CD4-positive, CD25-positive, alpha-beta regulatory T cell (primary cell): ENCODE data around the gene RPL19. TPM values are rescaled to one million over a fixed set of nuclear protein-coding genes. Genes with fewer than 3 reads are reported as not detected.

Experiments
- ATAC-seq, 2 donors: fragments of 150-1000 bp; cut with Tn5 transposase; one replicate each; pipeline ENCODE4 v1.10.0; 2021; ENCODE audit warnings: low read depth in 2 of 2, moderate number of reproducible peaks in 2 of 2, moderate library complexity in 1 of 2
- DNase-seq, 3 donors: peaks; one replicate each; pipeline versions ENCODE4 v3.0.0 to v3.0.0-alpha.2; 2012 to 2022; ENCODE audit warnings: mixed read lengths in 1 of 3
- H3K27ac ChIP-seq: one replicate; pipeline ENCODE4 v1.7.0; 2013; ENCODE audit warnings: mild to moderate bottlenecking, low read length; ENCODE audit not compliant: insufficient read depth, poor library complexity, severe bottlenecking
- H3K27me3 ChIP-seq: one replicate; pipeline ENCODE4 v1.7.0; 2013; ENCODE audit warnings: low read length; ENCODE audit not compliant: control insufficient read depth, insufficient read depth
- H3K36me3 ChIP-seq: one replicate; pipeline ENCODE4 v1.7.0; 2013; ENCODE audit warnings: mild to moderate bottlenecking, low read length, moderate library complexity; ENCODE audit not compliant: control insufficient read depth, insufficient read depth
- H3K4me1 ChIP-seq: 2 replicates; pipeline ENCODE4 v1.7.0; 2013; ENCODE audit warnings: mild to moderate bottlenecking, low read length; ENCODE audit not compliant: insufficient read depth, control insufficient read depth, poor library complexity, severe bottlenecking
- H3K4me3 ChIP-seq: one replicate; pipeline ENCODE4 v1.7.0; 2013; ENCODE audit warnings: low read depth, mild to moderate bottlenecking, low read length, moderate library complexity
- H3K9me3 ChIP-seq, 2 experiments: 1 replicate in 1 of 2; 2 replicates in 1 of 2; pipeline ENCODE4 v1.7.0; 2013; ENCODE audit warnings: low read length in 2 of 2, mild to moderate bottlenecking in 1 of 2, moderate library complexity in 1 of 2; ENCODE audit not compliant: control insufficient read depth in 2 of 2
- H3K27ac Mint-ChIP-seq, 3 donors: one replicate each; pipeline ENCODE4 v1.8.0; 2020 to 2022; ENCODE audit warnings: mild to moderate bottlenecking in 3 of 3, mixed read lengths in 3 of 3, moderate library complexity in 2 of 3
- H3K27me3 Mint-ChIP-seq: one replicate; pipeline ENCODE4 v1.8.0; 2022; ENCODE audit warnings: mild to moderate bottlenecking, mixed read lengths
- H3K36me3 Mint-ChIP-seq: one replicate; pipeline ENCODE4 v1.8.0; 2020; ENCODE audit warnings: mixed read lengths
- H3K4me1 Mint-ChIP-seq, 4 donors: one replicate each; pipeline ENCODE4 v1.8.0; 2020 to 2022; ENCODE audit warnings: mixed read lengths in 4 of 4, mild to moderate bottlenecking in 1 of 4
- H3K4me3 Mint-ChIP-seq, 4 donors: one replicate each; pipeline ENCODE4 v1.8.0; 2020 to 2022; ENCODE audit warnings: mild to moderate bottlenecking in 4 of 4, mixed read lengths in 4 of 4, moderate library complexity in 3 of 4
- H3K9me3 Mint-ChIP-seq, 7 donors: one replicate each; pipeline ENCODE4 v1.8.0; 2020 to 2022; ENCODE audit warnings: mixed read lengths in 7 of 7, mild to moderate bottlenecking in 3 of 7, moderate library complexity in 2 of 7
- polyA plus RNA-seq, 4 donors: library from polyadenylated mRNA; unstranded; fragments of 300-500 nt; fragmentation: Illumina TruSeq; gene quantifications; one replicate each; pipeline ENCODE4 v1.2.3, GENCODE V29; 2021
- total RNA-seq: library from RNA; stranded (reverse); gene quantifications from one replicate; pipeline ENCODE4 v1.2.3, GENCODE V29; 2022

RPL19 gene
- total and polyA plus RNA-seq, 5 donors from 2014 or later, result 2,055 to 3,537 (median 2,503) TPM

DNA sequence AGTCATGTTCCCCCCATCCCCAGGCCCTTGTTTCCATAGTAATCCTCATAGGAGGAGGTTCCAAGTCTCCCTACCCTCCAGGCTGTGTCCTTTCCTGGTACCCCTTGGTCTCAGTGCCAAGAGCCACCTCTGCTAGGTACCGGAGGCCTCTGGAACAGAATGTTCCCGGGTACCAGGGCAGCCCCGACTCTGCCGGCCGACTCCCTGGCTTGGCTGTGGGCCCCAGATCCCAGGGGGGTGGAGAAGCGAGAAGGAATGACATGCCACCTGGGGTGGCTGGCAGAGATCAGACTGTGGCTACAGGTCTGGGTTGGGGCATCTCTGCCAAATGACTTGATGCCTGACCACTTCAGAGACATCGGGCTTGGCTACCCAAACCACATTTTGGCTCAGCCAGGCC lies 22.1 kb downstream of the RPL19 start:
- Histone ChIP-seq H3K36me3 (no peaks in the 10 kb centered on the region), H3K4me1 (peaks cover 23% of the 10 kb centered on the region), H3K4me3 (no peak overlapping the region), H3K27me3 (peaks cover 8% of the 10 kb centered on the region), H3K9me3 (no peaks in the 10 kb centered on the region), H3K27ac (no peak overlapping the region)
- Mint-ChIP-seq H3K36me3 (no peaks in the 10 kb centered on the region), H3K4me1 (peaks cover 0 to 17% (median 5%) of the 10 kb centered on the region in 4 donors), H3K4me3 (no peak overlapping the region), H3K9me3 (no peaks in the 10 kb centered on the region), H3K27ac (no peak overlapping the region), H3K27me3 (peaks cover 59% of the 10 kb centered on the region)
- no peak for ATAC-seq
- no peak for DNase-seq

DNA sequence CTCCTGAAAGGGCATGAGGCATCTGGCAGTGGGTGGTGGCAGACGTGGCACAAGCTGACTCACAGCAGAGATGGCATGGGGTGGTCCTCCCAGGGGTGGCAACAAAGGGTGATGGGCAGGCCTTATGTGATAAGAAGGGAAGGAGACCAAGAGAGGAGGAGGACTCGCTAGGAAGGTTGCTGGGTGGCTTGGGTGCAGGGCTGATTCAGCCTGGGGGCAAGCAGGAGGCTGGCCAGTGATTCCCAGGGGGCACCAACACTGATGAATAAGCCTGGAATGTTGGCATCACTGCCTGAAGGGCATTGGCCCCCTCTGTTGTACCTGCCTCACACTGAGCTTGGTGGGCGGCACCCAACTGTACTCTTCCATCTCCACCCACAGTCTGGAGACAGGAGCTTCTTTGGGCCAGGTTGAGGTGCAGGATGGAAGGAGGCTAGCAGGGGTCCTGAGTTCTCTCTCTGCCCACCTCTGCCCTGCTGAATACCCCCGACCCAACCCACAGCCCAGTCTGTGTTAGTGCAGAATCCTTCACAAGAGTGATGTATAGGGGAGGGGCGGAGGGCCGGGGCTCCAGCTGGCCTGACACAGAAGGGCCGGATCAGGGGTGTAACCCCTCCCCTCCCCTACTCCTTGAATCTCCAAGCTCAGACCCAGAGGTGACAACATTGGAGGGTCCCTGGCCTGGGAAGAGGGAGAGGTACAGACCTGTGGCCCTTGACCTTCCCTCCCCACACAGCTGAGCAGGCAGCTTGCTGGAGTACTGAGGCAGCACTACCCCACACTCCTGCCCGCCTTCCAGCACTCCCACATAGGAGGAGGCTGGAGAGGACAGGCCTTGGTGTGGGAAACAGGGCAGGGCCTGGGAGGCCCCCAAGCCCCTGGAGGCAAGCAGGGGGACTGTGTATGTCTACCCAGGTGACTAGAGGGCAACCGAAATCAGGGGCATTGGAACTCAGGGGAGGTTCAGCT lies 23.1 kb downstream of the RPL19 start:
- ATAC-seq (no peak), DNase-seq (no peak)
- H3K27ac ChIP-seq, result no peak overlapping the region
- no peaks in the 10 kb centered on the region for H3K36me3 ChIP-seq
- H3K4me3 Mint-ChIP-seq, result peak overlapping the region in 2 of 4 donors; percentile 42 to 83
- H3K4me1 Mint-ChIP-seq, result peaks cover 0 to 15% (median 5%) of the 10 kb centered on the region in 4 donors
- H3K4me3 ChIP-seq, result no peak overlapping the region
- H3K27me3 Mint-ChIP-seq, result peaks cover 69% of the 10 kb centered on the region
- no peaks in the 10 kb centered on the region for H3K9me3 Mint-ChIP-seq
- H3K36me3 Mint-ChIP-seq, result no peaks in the 10 kb centered on the region
- peaks cover 22% of the 10 kb centered on the region for H3K4me1 ChIP-seq
- no peak overlapping the region for H3K27ac Mint-ChIP-seq
- H3K9me3 ChIP-seq, result no peaks in the 10 kb centered on the region
- peaks cover 13% of the 10 kb centered on the region for H3K27me3 ChIP-seq

GRCh38 chr17:39223907-39224777 lies 24.1 kb downstream of the RPL19 start:
- Mint-ChIP-seq H3K36me3 (no peaks in the 10 kb centered on the region), H3K4me1 (peaks cover 0 to 15% (median 5%) of the 10 kb centered on the region in 4 donors), H3K4me3 (peak overlapping the region in 3 of 4 donors; percentile 42 to 77 (median 58)), H3K27ac (no peak overlapping the region), H3K9me3 (no peaks in the 10 kb centered on the region), H3K27me3 (peaks cover 71% of the 10 kb centered on the region)
- Histone ChIP-seq H3K9me3 (no peaks in the 10 kb centered on the region), H3K4me1 (peaks cover 20% of the 10 kb centered on the region), H3K27me3 (peaks cover 13% of the 10 kb centered on the region), H3K4me3 (no peak overlapping the region), H3K27ac (no peak overlapping the region), H3K36me3 (no peaks in the 10 kb centered on the region)
- ATAC-seq (no peak), DNase-seq (no peak)

- H3K36me3 ChIP-seq, result no peaks in the 10 kb centered on the region
- ATAC-seq, result peak in 1 of 2 donors; percentile 43
- peaks cover 13% of the 10 kb centered on the region for H3K27me3 ChIP-seq
- Mint-ChIP-seq H3K4me1 (peaks cover 0 to 15% (median 7%) of the 10 kb centered on the region in 4 donors), H3K27me3 (peaks cover 70% of the 10 kb centered on the region), H3K4me3 (peak overlapping the region in 3 of 4 donors; percentile 58 to 76 (median 65)), H3K36me3 (no peaks in the 10 kb centered on the region), H3K27ac (no peak overlapping the region), H3K9me3 (no peaks in the 10 kb centered on the region)
- peaks cover 20% of the 10 kb centered on the region for H3K4me1 ChIP-seq
- no peak overlapping the region for H3K27ac ChIP-seq
- no peak overlapping the region for H3K4me3 ChIP-seq
- no peaks in the 10 kb centered on the region for H3K9me3 ChIP-seq
- DNase-seq, result no peak
Measured at GRCh38 chr17:39224778-39225307, 24.8 kb downstream of the RPL19 start.

DNA sequence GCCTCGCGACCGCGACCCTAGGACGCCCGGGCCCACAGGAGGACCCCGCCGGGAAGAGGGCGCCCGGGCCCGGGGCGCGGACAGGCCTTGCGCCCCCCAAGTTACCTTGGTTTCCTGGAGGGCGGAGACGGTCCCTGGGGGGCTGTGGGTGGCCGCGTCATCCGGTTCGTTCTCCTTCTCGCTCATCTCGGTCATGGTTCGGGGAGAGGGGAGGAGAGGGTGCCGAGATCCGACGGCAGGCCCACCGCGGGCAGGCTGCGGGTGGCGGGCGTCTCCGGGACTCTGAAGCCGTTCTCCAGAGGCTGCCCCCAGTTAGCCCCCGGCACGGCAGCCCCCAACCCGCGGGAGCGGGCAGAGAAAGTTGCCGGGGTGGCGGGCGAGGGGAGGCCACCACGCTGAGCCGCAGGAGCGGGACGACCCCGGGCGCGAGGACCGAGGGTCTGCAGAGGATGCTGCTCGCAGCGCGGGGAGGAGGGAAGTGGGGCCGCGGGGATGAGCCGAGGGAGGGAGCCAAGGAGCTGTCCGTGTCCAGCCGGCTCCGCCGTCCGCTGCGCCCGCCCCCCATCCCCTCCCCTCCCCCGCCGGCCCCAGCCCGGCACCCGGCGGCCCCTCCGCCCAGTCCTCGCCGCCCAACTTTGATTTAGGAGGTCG lies 25.4 kb downstream of the RPL19 start, which contains the start of gene STAC2:
TSS of gene STAC2 (minus strand) at position 638 of the 651 bp plus-strand sequence. CDS start at position 195, 443 bp downstream.
- H3K4me3 Mint-ChIP-seq, result peak within 1 kb of the TSS in 3 of 4 donors; percentile 79 to 89 (median 83)
- Histone ChIP-seq H3K9me3 (no peaks in the 10 kb centered on the region), H3K36me3 (no peaks in the 10 kb centered on the region), H3K4me3 (no peak within 1 kb of the TSS), H3K27me3 (peaks cover 13% of the 10 kb centered on the region), H3K4me1 (peaks cover 20% of the 10 kb centered on the region), H3K27ac (no peak within 1 kb of the TSS)
- peak in 1 of 2 donors; percentile 21 for ATAC-seq
- peaks cover 65% of the 10 kb centered on the region for H3K27me3 Mint-ChIP-seq
- DNase-seq, result no peak
- H3K9me3 Mint-ChIP-seq, result no peaks in the 10 kb centered on the region
- H3K36me3 Mint-ChIP-seq, result no peaks in the 10 kb centered on the region
- H3K27ac Mint-ChIP-seq, result no peak within 1 kb of the TSS
- peaks cover 0 to 15% (median 7%) of the 10 kb centered on the region in 4 donors for H3K4me1 Mint-ChIP-seq

DNA sequence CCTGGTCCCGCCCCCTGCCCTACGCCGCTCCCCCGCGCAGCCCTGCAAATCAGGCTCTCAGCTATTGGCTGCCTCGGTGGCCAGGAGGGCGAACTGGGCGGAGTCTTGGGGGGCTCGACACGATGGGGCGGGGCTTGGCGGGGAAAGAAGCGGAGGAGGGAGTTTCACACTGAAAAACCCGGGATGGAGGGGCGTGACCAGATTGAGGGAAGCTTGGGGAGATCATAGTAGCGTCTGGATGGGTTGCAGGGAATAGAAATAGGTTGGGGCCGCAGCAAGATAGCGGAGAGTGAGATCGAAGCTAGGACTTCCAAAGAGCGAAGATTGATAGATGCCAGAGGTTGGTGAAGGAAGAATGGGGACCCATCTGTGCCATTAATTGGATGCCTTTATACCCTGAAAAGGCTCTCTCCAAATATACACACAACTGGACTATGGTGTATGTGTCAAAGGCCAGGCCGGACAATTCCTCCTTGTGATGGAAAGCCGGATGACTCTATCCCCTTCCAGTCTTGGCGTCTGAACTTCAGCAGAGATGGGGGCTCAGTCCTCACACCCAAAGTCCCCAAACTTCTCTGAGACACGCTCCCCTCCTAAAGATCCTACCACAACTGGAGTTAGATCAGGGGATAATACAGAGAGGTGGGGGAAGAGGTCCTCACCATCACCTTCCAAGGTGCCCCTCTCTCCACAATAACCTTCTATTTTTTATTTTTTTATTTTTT lies 26.0 kb downstream of the RPL19 start:
- Histone ChIP-seq H3K27ac (no peak overlapping the region), H3K36me3 (no peaks in the 10 kb centered on the region), H3K9me3 (no peaks in the 10 kb centered on the region), H3K4me1 (peaks cover 20% of the 10 kb centered on the region), H3K4me3 (no peak overlapping the region), H3K27me3 (peaks cover 13% of the 10 kb centered on the region)
- Mint-ChIP-seq H3K4me1 (peaks cover 0 to 15% (median 7%) of the 10 kb centered on the region in 4 donors), H3K27me3 (peaks cover 63% of the 10 kb centered on the region), H3K36me3 (no peaks in the 10 kb centered on the region), H3K27ac (no peak overlapping the region), H3K4me3 (peak overlapping the region in 3 of 4 donors; percentile 79 to 89 (median 83)), H3K9me3 (no peaks in the 10 kb centered on the region)
- DNase-seq, result peak in 2 of 3 donors; percentile 27 to 37
- ATAC-seq, result peak in 1 of 2 donors; percentile 45
